Stomach (tissue), 4 donors: ENCODE results near the gene PIP5K1B.

Source experiments
- POLR2A ChIP-seq, 4 donors: fragments of 450-650 bp; IDR thresholded peaks; one replicate each; pipeline ENCODE4 v1.6.1; 2016; ENCODE audit warnings: antibody characterized with exemption in 4 of 4, control low read depth in 2 of 4, mild to moderate bottlenecking in 1 of 4, moderate library complexity in 1 of 4
- TF ChIP-seq, protein P1 (sequence below), 7 experiments: fragments of 450-650 bp in 4 of 7; fragments of 200-600 bp in 3 of 7; sonication (generic) in 3 of 7; IDR thresholded peaks; one replicate each; pipeline ENCODE4 v1.5.1; 2016 to 2019; ENCODE audit warnings: antibody characterized with exemption in 7 of 7, control low read depth in 2 of 7, mild to moderate bottlenecking in 1 of 7

DNA sequence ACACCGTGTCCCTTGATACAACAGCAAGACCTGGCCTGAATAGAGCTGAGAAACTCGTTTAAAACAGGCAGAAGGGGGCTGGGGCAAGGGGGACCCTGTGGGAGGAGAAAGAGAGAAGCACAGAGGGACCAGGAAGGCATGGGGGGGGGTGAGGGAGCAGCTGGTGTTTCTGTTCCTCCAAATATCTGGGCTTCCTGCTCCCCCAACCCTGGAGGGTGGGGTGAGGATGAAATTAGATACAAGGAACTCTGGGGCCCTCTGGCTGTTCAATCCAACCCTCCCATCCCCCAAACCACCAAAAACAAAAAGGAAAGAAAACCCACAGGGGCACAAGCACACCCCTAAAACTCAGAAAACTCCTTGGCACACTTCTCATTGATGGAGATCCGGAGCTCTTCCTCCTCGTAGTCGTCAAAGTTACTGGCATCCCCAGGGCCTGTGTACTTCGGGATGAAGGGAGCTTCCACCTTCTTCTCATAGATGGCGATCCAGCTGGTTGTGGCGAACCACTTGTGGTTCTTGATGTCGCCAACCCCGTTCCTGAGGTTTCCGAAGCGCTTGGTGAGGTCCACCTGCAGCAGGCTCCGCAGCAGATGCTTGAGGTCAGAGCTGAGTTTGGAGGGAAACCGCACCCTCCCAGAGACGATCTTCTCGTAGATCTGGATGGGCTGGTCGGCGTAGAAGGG, 307.8 kb downstream of the PIP5K1B start:
- TF ChIP-seq, protein P1, sequence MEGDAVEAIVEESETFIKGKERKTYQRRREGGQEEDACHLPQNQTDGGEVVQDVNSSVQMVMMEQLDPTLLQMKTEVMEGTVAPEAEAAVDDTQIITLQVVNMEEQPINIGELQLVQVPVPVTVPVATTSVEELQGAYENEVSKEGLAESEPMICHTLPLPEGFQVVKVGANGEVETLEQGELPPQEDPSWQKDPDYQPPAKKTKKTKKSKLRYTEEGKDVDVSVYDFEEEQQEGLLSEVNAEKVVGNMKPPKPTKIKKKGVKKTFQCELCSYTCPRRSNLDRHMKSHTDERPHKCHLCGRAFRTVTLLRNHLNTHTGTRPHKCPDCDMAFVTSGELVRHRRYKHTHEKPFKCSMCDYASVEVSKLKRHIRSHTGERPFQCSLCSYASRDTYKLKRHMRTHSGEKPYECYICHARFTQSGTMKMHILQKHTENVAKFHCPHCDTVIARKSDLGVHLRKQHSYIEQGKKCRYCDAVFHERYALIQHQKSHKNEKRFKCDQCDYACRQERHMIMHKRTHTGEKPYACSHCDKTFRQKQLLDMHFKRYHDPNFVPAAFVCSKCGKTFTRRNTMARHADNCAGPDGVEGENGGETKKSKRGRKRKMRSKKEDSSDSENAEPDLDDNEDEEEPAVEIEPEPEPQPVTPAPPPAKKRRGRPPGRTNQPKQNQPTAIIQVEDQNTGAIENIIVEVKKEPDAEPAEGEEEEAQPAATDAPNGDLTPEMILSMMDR (IDR thresholded peaks at IDR 0.05), result no peak
- no peak for TF ChIP-seq POLR2A (IDR thresholded peaks at IDR 0.05)
